Osteoblast (primary cell): ENCODE data around the gene VAC14. TPM values are rescaled to one million over a fixed set of nuclear protein-coding genes. Genes with fewer than 3 reads are reported as not detected.

ENCODE experiments used
- DNase-seq: peaks from one replicate; pipeline ENCODE4 v3.0.0; 2011; ENCODE audit warnings: low spot score, mixed read lengths; ENCODE audit not compliant: insufficient read length; ENCODE audit errors: missing footprints
- H2AFZ ChIP-seq: 2 replicates; pipeline ENCODE4 v1.6.0; 2011; ENCODE audit warnings: mild to moderate bottlenecking, low read length
- H3K27ac ChIP-seq: 2 replicates; pipeline ENCODE4 v1.5.1; 2011; ENCODE audit warnings: mild to moderate bottlenecking, low read depth, low read length, moderate library complexity
- H3K27me3 ChIP-seq: 2 replicates; pipeline ENCODE4 v1.6.0; 2012; ENCODE audit warnings: mild to moderate bottlenecking, control low read depth, inconsistent platforms, low read length, moderate library complexity; ENCODE audit not compliant: insufficient read depth
- H3K36me3 ChIP-seq: 2 replicates; pipeline ENCODE4 v1.5.1; 2011; ENCODE audit warnings: mild to moderate bottlenecking, low read length, control low read depth, moderate library complexity; ENCODE audit not compliant: insufficient read depth
- H3K4me1 ChIP-seq: 2 replicates; pipeline ENCODE4 v1.5.1; 2011; ENCODE audit warnings: mild to moderate bottlenecking, low read length, control low read depth, moderate library complexity; ENCODE audit not compliant: insufficient read depth
- H3K4me2 ChIP-seq: 2 replicates; pipeline ENCODE4 v1.6.0; 2011; ENCODE audit warnings: mild to moderate bottlenecking, low read length; ENCODE audit not compliant: insufficient read depth
- H3K4me3 ChIP-seq: fragments of 200-600 bp; sonication (generic); 3 replicates; pipeline ENCODE4 v1.5.1; 2012; ENCODE audit warnings: mild to moderate bottlenecking, low read length, inconsistent platforms; ENCODE audit not compliant: insufficient read depth
- H3K79me2 ChIP-seq: 2 replicates; pipeline ENCODE4 v1.6.0; 2012; ENCODE audit warnings: mild to moderate bottlenecking, low read length, control low read depth, inconsistent platforms; ENCODE audit not compliant: insufficient read depth
- H3K9me3 ChIP-seq: 2 replicates; pipeline ENCODE4 v1.5.1; 2011; ENCODE audit warnings: low read depth, low read length, control low read depth
- H4K20me1 ChIP-seq: 2 replicates; pipeline ENCODE4 v1.6.0; 2012; ENCODE audit warnings: mild to moderate bottlenecking, low read length, control low read depth; ENCODE audit not compliant: insufficient read depth
- CTCF ChIP-seq: IDR thresholded peaks from 2 replicates; pipeline ENCODE4 v1.5.1; 2011; ENCODE audit warnings: mild to moderate bottlenecking, low read depth, low read length, moderate library complexity; ENCODE audit errors: extremely low read depth
- total RNA-seq: library from RNA; depleted of rRNA; stranded (reverse); fragments of >200 nt; gene quantifications from 2 replicates; pipeline ENCODE4 v1.2.3, GENCODE V29; 2012

Gene VAC14
- total RNA-seq, 1 donor, result 72.7 TPM

GRCh38 chr16:70784692-70785555 lies 16.0 kb downstream of the VAC14 start:
- Histone ChIP-seq H3K4me1 (peaks cover 8% of the 10 kb centered on the region), H3K36me3 (peaks cover 53% of the 10 kb centered on the region), H3K9me3 (no peaks in the 10 kb centered on the region), H3K79me2 (peaks cover 64% of the 10 kb centered on the region), H3K27me3 (no peaks in the 10 kb centered on the region), H3K4me2 (no peak overlapping the region), H3K4me3 (no peak overlapping the region), H2AFZ (no peak overlapping the region), H4K20me1 (peaks cover 10% of the 10 kb centered on the region), H3K27ac (no peak overlapping the region)
- TF ChIP-seq CTCF, result no peak
- no peak for DNase-seq

GRCh38 chr16:70782237-70782636 lies 18.7 kb downstream of the VAC14 start:
- Histone ChIP-seq H3K4me3 (no peak overlapping the region), H3K27ac (no peak overlapping the region), H3K79me2 (peaks cover 37% of the 10 kb centered on the region), H4K20me1 (no peaks in the 10 kb centered on the region), H3K36me3 (peaks cover 56% of the 10 kb centered on the region), H3K9me3 (no peaks in the 10 kb centered on the region), H2AFZ (no peak overlapping the region), H3K4me1 (peaks cover 10% of the 10 kb centered on the region), H3K27me3 (no peaks in the 10 kb centered on the region), H3K4me2 (no peak overlapping the region)
- DNase-seq, result no peak
- TF ChIP-seq CTCF, result no peak

- no peak for DNase-seq
- H3K27ac ChIP-seq, result no peak overlapping the region
- H2AFZ ChIP-seq, result no peak overlapping the region
- H3K36me3 ChIP-seq, result peaks cover 56% of the 10 kb centered on the region
- TF ChIP-seq CTCF, result no peak
- H3K79me2 ChIP-seq, result peaks cover 33% of the 10 kb centered on the region
- H3K27me3 ChIP-seq, result no peaks in the 10 kb centered on the region
- no peak overlapping the region for H3K4me3 ChIP-seq
- no peaks in the 10 kb centered on the region for H4K20me1 ChIP-seq
- peaks cover 10% of the 10 kb centered on the region for H3K4me1 ChIP-seq
- H3K9me3 ChIP-seq, result no peaks in the 10 kb centered on the region
- H3K4me2 ChIP-seq, result no peak overlapping the region
These were observed 19.2 kb downstream of the VAC14 start for GRCh38 chr16:70781800-70782199.

- Histone ChIP-seq H3K4me1 (peaks cover 10% of the 10 kb centered on the region), H3K27me3 (no peaks in the 10 kb centered on the region), H3K4me3 (no peak overlapping the region), H3K27ac (no peak overlapping the region), H3K4me2 (no peak overlapping the region), H3K36me3 (peaks cover 53% of the 10 kb centered on the region), H2AFZ (no peak overlapping the region), H4K20me1 (no peaks in the 10 kb centered on the region), H3K9me3 (no peaks in the 10 kb centered on the region), H3K79me2 (peaks cover 20% of the 10 kb centered on the region)
- TF ChIP-seq CTCF, result no peak
- peak; percentile 56 for DNase-seq
These were observed 20.4 kb downstream of the VAC14 start for GRCh38 chr16:70780546-70780945.
